NCI-H2196 (cell line): Measurements from ENCODE around the gene G3BP2.
"Not testable (repeated sequence)": the region's sequence is repeated elsewhere in the genome, so short reads cannot be mapped to it uniquely, and the experiment has no call there.

ENCODE experiments used
- DNase-seq: peaks from one replicate; lab custom pipeline; 2025; ENCODE audit not compliant: unreplicated experiment; lab: John Stamatoyannopoulos, UW

The G3BP2 gene

DNA sequence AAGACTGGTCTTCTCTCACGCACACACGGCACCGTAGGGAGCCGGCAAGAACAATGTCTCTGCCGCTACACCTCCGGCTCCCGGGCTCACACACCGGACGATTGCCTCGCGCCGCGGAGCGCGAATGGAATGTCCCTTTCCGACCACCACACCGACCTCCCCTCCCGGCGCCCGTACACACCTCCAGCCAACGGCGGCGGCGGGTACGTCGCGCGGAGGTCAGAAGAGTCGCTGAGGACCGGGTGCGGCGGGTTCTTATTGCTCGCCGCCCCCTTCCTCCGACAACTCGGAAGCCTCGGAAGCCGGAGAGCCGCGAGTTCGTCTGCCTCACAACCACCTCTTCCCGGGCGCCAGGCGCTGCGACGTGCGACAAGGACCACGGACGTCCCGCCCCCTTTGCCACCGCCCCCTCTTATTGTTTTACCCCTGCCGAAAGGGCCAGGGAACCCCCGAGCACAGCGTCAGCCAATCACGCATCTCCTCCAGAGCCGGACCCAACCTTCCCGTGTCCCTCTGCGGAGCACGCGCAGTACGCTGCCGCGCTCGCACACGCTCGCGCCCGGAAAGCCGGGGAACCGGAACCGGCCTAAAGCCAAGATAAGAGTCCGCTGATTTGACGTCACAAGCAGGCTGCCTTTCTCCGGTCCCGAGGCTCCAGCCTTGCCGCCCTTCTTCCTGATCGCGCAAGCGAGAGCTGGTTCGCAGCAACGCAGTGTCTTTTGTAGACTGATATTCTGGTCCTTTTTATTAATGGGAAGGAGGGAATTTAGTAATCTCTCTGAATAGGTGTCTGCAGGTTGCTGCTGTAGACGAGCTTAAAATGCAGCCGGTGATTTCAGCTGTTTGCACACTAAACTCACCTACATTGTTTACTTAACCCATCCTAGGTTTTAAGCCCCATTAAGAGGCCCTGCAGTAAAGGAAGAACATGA, at the start of gene G3BP2:
G3BP2 (minus strand) TSS at position 385 of the 932 bp plus-strand sequence. CDS start 11,386 bp downstream, outside the sequence.
- peak; percentile 94 for DNase-seq

DNA sequence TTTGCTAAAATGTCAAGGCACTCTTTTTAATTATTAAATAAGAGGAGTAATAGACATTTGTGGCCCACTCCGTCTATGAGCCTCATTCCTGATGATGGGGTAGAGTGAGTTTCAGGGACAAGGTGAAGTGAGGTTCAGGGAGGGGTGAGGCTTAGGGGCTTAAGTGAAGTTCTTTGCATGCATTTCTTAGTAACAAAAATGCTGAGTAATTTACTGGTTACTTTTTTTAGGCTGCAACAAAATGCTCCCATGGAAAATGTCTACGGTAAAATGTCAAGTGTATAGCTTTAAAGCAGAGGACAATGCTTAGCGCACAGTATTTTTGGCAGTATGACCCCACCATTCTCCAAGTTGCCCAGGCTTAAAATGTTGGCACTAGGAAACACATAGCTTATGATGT, 49.2 kb upstream of the G3BP2 start:
- DNase-seq = no peak

DNA sequence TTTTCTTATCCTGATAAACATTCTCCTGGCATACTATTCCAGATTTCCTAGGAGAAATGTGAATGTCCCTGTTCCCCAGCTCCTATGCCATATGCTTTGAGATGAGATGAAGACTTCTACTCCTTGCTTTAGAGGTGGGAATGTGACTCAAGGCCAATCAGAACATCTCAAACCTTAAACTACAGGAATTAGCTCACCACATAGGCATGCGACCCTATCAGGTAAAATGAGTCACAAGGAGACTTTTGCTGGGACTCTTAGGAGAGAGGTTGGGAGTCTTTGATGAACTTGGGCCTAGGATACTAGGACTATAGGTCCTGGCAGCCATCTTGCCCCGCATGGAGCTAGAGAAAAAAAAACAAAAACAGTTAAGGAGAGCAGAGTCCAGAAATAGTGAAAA, 45.3 kb upstream of the G3BP2 start:
- DNase-seq = no peak

- no peak for DNase-seq
Observed at GRCh38 chr4:75717408-75717807, 44.2 kb upstream of the G3BP2 start.

- DNase-seq = not testable (repeated sequence)
Observed at GRCh38 chr4:75716054-75716453, 42.8 kb upstream of the G3BP2 start.

GRCh38 chr4:75715105-75715799, 42.0 kb upstream of the G3BP2 start:
- DNase-seq = no peak

DNA sequence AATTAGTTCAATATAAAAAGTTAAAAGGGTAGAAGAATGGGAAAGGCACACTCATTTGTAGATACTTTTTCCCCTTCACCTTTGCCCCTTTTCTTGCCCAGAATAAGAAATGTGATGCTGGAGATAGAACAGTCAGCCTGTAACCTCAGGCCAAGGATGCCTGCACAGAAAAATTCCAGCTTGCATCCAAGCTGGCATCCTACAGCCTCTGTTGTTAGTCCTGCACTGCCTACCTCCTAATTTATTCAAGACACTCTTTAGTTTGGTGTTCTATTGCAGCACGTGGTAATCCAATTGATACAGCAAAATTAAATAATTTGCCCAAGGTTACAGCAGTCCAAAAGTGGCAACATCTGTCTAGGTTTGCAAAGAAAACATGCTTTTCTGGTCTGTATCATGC, 41.5 kb upstream of the G3BP2 start:
- DNase-seq = no peak

GRCh38 chr4:75714011-75714410, 40.8 kb upstream of the G3BP2 start:
- DNase-seq = no peak

- no peak for DNase-seq
Observed at GRCh38 chr4:75710246-75710645, 37.0 kb upstream of the G3BP2 start.

DNA sequence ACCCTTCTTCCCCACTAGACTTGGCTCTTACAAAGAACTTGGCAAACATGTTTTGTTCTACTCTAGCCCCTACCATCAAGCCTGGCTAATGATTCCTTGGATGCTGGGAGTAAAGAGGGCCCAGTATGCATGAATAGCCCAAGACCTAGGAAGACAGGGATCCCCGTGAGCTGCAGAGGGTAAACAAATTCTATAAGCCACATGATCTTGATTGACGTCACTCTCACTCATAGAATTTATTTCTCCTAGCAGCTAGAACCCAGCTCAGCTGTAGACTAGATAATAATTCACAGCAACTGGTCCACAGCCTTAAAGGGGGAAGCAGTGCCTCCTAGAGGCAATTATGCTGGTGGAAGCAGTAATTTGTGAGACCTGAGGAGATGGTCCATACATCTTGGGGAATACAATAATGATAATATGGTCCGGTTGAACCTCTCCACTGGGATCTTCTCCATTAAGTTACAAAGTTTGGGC, 35.0 kb upstream of the G3BP2 start:
- no peak for DNase-seq

- DNase-seq = no peak
Observed at GRCh38 chr4:75705198-75705977, 32.2 kb upstream of the G3BP2 start.

GRCh38 chr4:75702919-75703411, 29.8 kb upstream of the G3BP2 start:
- no peak for DNase-seq

DNA sequence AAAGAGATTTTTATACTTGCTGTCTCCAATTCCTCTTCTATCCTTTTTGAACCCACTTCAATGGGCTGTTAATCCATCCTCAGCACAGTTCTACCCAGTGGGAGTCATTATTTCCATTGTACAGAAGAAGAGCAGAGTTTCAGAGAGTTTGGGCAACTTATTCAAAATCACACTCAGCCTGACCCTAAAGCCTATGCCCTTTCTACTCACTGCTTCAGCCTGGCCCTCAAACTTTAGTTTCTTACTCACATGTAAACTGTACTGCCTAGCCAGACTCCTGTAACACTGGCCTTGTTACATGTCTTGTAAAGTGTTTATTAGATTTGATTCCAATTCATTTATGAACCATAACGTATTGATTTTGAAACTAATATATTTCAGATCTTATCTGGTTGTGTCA, 26.1 kb upstream of the G3BP2 start:
- no peak for DNase-seq

GRCh38 chr4:75698963-75699228, 25.7 kb upstream of the G3BP2 start:
- no peak for DNase-seq

DNA sequence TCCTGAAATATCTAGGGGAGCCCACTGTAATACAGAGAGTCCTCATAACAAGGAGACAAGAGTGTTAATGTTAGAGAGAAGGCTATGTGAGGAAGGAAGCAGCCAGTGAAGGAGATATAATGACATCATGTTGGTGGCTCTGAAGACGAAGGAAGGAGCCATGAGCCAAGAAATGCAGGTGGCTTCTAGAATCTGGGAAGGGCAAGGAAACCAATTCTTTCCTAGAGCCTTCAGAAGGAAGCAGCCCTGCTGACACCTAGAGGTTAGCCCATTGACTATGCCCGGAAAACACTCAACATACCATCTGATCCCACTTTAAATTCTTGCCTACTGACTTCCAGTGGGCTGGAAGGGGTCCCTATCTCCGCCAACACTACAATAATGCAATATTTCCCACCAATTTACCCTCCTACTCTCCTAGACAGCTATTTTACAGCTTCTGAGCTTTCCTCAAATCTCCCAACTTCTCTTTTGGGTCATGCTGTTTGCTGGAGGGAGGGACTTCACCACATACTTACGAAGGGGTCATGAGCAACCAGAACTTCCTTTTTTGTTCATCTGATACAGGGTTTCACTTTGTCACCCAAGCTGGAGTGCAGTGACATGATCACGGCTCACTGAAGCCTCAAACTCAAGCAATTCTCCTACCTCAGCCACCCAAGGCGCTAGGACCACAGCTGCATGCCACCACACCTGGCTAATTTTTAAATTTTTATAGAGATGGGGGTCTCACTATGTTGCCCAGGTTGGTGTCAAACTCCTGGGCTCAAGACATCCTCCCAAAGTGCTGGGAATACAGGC, 25.2 kb upstream of the G3BP2 start:
- no peak for DNase-seq

DNA sequence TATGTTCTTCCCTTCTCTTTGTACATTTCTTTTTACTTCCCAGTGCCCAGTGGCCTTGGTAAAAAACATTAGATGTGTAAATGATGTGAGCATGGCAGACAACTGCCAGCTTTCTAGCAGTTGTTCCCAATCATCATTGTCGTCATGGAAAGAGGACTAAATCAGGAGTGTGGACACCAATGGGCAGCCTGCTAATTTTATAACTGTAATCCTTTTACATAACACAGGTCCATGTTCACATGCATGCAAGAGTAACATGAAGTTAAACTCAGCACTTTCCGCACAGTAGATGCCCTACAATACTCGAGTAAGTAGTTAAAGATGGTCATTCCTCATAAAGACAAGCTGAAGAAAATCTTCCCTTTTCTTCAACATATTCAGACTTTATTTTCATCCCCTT, 23.4 kb upstream of the G3BP2 start:
- DNase-seq = no peak

GRCh38 chr4:75696071-75696470, 22.9 kb upstream of the G3BP2 start:
- peak; percentile 23 for DNase-seq

GRCh38 chr4:75692066-75692465, 18.9 kb upstream of the G3BP2 start:
- not testable (repeated sequence) for DNase-seq

DNA sequence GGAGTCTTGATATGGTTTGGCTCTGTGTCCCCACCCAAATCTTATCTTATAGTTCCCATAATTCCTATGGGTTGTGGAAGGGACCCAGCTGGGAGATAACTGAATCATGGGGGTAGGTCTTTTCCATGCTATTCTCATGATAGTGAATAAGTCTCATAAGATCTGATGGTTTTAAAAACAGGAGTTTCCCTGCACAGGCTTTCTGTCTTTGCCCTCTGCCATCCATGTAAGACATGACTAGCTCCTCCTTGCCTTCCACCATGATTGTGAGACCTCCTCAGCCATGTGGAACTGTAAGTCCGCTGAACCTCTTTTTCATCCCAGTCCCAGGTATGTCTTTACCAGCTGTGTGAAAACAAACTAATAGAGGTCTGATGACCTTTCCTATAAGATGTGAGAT, 13.9 kb upstream of the G3BP2 start:
- not testable (repeated sequence) for DNase-seq

- DNase-seq = no peak
Observed at GRCh38 chr4:75686346-75686745, 13.1 kb upstream of the G3BP2 start.
